Neural cell (in vitro differentiated cells): ENCODE data around the gene NOSTRIN. TPM values are rescaled to one million over a fixed set of nuclear protein-coding genes. Genes with fewer than 3 reads are reported as not detected.

Experiments used
- H2AFZ ChIP-seq: fragments of 200-600, 300-800 bp; sonication (generic), shearing (Covaris generic); 2 replicates; pipeline ENCODE4 v1.6.0; 2014; ENCODE audit warnings: low read depth, mild to moderate bottlenecking, antibody characterized with exemption, low read length, moderate library complexity
- H3F3A ChIP-seq: fragments of 200-600 bp; shearing (Covaris generic); 2 replicates; pipeline ENCODE4 v1.6.1; 2016; ENCODE audit warnings: mild to moderate bottlenecking, moderate library complexity, mixed read lengths, antibody characterized with exemption, low read length; ENCODE audit not compliant: insufficient read depth, poor library complexity, severe bottlenecking
- H3K27ac ChIP-seq: fragments of 200-600, 300-800 bp; sonication (generic), shearing (Covaris generic); 2 replicates; pipeline ENCODE4 v1.5.1; 2014; ENCODE audit warnings: mild to moderate bottlenecking, low read length, moderate library complexity
- H3K27me3 ChIP-seq: fragments of 300-800, 200-600 bp; sonication (generic), shearing (Covaris generic); 2 replicates; pipeline ENCODE4 v1.6.0; 2014; ENCODE audit warnings: mild to moderate bottlenecking, low read depth, low read length, moderate library complexity; ENCODE audit not compliant: insufficient read depth
- H3K36me3 ChIP-seq: fragments of 300-800, 200-600 bp; sonication (generic), shearing (Covaris generic); 2 replicates; pipeline ENCODE4 v1.5.1; 2014; ENCODE audit warnings: mild to moderate bottlenecking, antibody characterized with exemption, low read length, moderate library complexity; ENCODE audit not compliant: insufficient read depth
- H3K4me2 ChIP-seq: fragments of 300-800, 200-600 bp; sonication (generic), shearing (Covaris generic); 2 replicates; pipeline ENCODE4 v1.6.0; 2014; ENCODE audit warnings: mild to moderate bottlenecking, low read length
- H3K4me3 ChIP-seq: fragments of 300-800, 200-600 bp; sonication (generic), shearing (Covaris generic); 2 replicates; pipeline ENCODE4 v1.5.1; 2014; ENCODE audit warnings: mild to moderate bottlenecking, low read length, moderate library complexity
- H3K79me2 ChIP-seq: fragments of 200-600 bp; shearing (Covaris generic); replicated peaks from 2 replicates; pipeline ENCODE4 v1.6.0; 2014; ENCODE audit warnings: mild to moderate bottlenecking, low read length, moderate library complexity; ENCODE audit not compliant: insufficient read depth
- H3K9ac ChIP-seq: fragments of 300-800, 200-600 bp; sonication (generic), shearing (Covaris generic); 2 replicates; pipeline ENCODE4 v1.6.1; 2016; ENCODE audit warnings: mild to moderate bottlenecking, low read length, mixed read lengths
- H3K9me2 ChIP-seq: fragments of 200-600 bp; shearing (Covaris generic); 2 replicates; pipeline ENCODE4 v1.6.1; 2016; ENCODE audit warnings: mild to moderate bottlenecking, low read length, mixed read lengths; ENCODE audit not compliant: insufficient read depth
- H3K9me3 ChIP-seq: fragments of 200-600, 300-800 bp; sonication (generic), shearing (Covaris generic); 2 replicates; pipeline ENCODE4 v1.6.1; 2016; ENCODE audit warnings: mild to moderate bottlenecking, mixed run types, low read length, moderate library complexity, mixed read lengths
- H4K20me1 ChIP-seq: fragments of 200-600 bp; shearing (Covaris generic); 2 replicates; pipeline ENCODE4 v1.6.1; 2016; ENCODE audit warnings: mild to moderate bottlenecking, mixed run types; ENCODE audit not compliant: insufficient read depth
- EP300 ChIP-seq: fragments of 450-650 bp; conservative IDR thresholded peaks from 2 replicates; pipeline ENCODE4 v1.6.1; 2014; ENCODE audit warnings: antibody characterized with exemption, mild to moderate bottlenecking, moderate library complexity; ENCODE audit not compliant: poor library complexity, severe bottlenecking
- EZH2 ChIP-seq: fragments of 200-600, 300-800 bp; shearing (Covaris generic), sonication (generic); IDR thresholded peaks from 2 replicates; pipeline ENCODE4 v1.6.1; 2014; ENCODE audit warnings: antibody characterized with exemption, low read length, borderline replicate concordance, mild to moderate bottlenecking; ENCODE audit not compliant: insufficient read depth, poor library complexity, severe bottlenecking
- MXI1 ChIP-seq: fragments of 450-650 bp; conservative IDR thresholded peaks from 2 replicates; pipeline ENCODE4 v1.6.1; 2014; ENCODE audit warnings: antibody characterized with exemption, mild to moderate bottlenecking; ENCODE audit not compliant: poor library complexity, severe bottlenecking
- POLR2AphosphoS5 ChIP-seq: IDR thresholded peaks from 2 replicates; pipeline ENCODE4 v1.6.1; 2012
- RAD21 ChIP-seq: fragments of 450-650 bp; conservative IDR thresholded peaks from 2 replicates; pipeline ENCODE4 v1.6.1; 2014; ENCODE audit warnings: antibody characterized with exemption, mild to moderate bottlenecking, moderate library complexity
- SMC3 ChIP-seq: fragments of 450-650 bp; conservative IDR thresholded peaks from 2 replicates; pipeline ENCODE4 v1.6.1; 2014; ENCODE audit warnings: antibody characterized with exemption, mild to moderate bottlenecking, moderate library complexity; ENCODE audit not compliant: poor library complexity
- TAF1 ChIP-seq: IDR thresholded peaks from 2 replicates; pipeline ENCODE4 v1.6.1; 2012; ENCODE audit warnings: low read depth
- polyA plus RNA-seq: library from polyadenylated mRNA; depleted of rRNA; stranded (reverse); fragments of >200 nt; gene quantifications from 2 replicates; pipeline ENCODE4 v1.2.3, GENCODE V29; 2014
- TF ChIP-seq, protein P1 (sequence below): IDR thresholded peaks from 2 replicates; pipeline ENCODE4 v1.6.1; 2012; ENCODE audit warnings: borderline replicate concordance
- TF ChIP-seq, protein P2 (sequence below): fragments of 450-650 bp; IDR thresholded peaks from 2 replicates; pipeline ENCODE4 v1.5.1; 2014; ENCODE audit warnings: antibody characterized with exemption, mild to moderate bottlenecking, moderate library complexity; ENCODE audit not compliant: poor library complexity, severe bottlenecking

NOSTRIN gene
- polyA plus RNA-seq, 1 donor from 2014 or later, result not detected

DNA sequence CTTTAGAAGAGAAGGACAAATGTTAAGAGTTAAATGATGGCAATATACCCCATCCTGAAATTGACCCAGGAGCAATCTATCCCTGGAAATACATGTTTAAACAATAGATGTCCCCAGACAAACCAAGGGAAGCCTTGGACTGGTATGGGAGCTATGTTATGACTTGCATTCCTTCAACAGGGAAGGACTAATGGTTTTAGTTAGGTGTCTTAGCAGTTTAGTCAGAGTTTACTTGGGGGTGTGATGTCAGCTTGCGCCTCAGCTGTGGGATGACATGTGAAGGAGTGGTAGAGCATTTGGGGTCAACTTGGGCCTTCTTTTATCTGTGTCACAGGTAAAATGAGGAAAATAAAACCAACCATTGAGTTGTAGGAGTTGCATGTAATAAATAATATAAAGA, 51.0 kb downstream of the NOSTRIN start:
- TF ChIP-seq POLR2AphosphoS5 (no peak), RAD21 (no peak), TAF1 (no peak), EZH2 (no peak), SMC3 (no peak), MXI1 (no peak), EP300 (no peak)
- TF ChIP-seq, protein P1, sequence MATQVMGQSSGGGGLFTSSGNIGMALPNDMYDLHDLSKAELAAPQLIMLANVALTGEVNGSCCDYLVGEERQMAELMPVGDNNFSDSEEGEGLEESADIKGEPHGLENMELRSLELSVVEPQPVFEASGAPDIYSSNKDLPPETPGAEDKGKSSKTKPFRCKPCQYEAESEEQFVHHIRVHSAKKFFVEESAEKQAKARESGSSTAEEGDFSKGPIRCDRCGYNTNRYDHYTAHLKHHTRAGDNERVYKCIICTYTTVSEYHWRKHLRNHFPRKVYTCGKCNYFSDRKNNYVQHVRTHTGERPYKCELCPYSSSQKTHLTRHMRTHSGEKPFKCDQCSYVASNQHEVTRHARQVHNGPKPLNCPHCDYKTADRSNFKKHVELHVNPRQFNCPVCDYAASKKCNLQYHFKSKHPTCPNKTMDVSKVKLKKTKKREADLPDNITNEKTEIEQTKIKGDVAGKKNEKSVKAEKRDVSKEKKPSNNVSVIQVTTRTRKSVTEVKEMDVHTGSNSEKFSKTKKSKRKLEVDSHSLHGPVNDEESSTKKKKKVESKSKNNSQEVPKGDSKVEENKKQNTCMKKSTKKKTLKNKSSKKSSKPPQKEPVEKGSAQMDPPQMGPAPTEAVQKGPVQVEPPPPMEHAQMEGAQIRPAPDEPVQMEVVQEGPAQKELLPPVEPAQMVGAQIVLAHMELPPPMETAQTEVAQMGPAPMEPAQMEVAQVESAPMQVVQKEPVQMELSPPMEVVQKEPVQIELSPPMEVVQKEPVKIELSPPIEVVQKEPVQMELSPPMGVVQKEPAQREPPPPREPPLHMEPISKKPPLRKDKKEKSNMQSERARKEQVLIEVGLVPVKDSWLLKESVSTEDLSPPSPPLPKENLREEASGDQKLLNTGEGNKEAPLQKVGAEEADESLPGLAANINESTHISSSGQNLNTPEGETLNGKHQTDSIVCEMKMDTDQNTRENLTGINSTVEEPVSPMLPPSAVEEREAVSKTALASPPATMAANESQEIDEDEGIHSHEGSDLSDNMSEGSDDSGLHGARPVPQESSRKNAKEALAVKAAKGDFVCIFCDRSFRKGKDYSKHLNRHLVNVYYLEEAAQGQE, result no peak
- TF ChIP-seq, protein P2, sequence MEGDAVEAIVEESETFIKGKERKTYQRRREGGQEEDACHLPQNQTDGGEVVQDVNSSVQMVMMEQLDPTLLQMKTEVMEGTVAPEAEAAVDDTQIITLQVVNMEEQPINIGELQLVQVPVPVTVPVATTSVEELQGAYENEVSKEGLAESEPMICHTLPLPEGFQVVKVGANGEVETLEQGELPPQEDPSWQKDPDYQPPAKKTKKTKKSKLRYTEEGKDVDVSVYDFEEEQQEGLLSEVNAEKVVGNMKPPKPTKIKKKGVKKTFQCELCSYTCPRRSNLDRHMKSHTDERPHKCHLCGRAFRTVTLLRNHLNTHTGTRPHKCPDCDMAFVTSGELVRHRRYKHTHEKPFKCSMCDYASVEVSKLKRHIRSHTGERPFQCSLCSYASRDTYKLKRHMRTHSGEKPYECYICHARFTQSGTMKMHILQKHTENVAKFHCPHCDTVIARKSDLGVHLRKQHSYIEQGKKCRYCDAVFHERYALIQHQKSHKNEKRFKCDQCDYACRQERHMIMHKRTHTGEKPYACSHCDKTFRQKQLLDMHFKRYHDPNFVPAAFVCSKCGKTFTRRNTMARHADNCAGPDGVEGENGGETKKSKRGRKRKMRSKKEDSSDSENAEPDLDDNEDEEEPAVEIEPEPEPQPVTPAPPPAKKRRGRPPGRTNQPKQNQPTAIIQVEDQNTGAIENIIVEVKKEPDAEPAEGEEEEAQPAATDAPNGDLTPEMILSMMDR, result no peak
- Histone ChIP-seq H3K9me3 (no peaks in the 10 kb centered on the region), H3F3A (no peaks in the 10 kb centered on the region), H3K27me3 (no peaks in the 10 kb centered on the region), H3K9me2 (no peaks in the 10 kb centered on the region), H3K79me2 (no peaks in the 10 kb centered on the region), H3K27ac (no peak overlapping the region), H3K4me3 (no peak overlapping the region), H2AFZ (no peak overlapping the region), H3K9ac (no peak overlapping the region), H4K20me1 (no peaks in the 10 kb centered on the region), H3K4me2 (no peak overlapping the region), H3K36me3 (no peaks in the 10 kb centered on the region)

GRCh38 chr2:168854651-168855050, 52.2 kb downstream of the NOSTRIN start:
- no peak overlapping the region for H3K4me2 ChIP-seq
- no peaks in the 10 kb centered on the region for H3K9me2 ChIP-seq
- no peak overlapping the region for H3K27ac ChIP-seq
- no peaks in the 10 kb centered on the region for H3F3A ChIP-seq
- no peak overlapping the region for H3K4me3 ChIP-seq
- H3K9me3 ChIP-seq, result no peaks in the 10 kb centered on the region
- no peak overlapping the region for H3K9ac ChIP-seq
- H3K27me3 ChIP-seq, result no peaks in the 10 kb centered on the region
- H2AFZ ChIP-seq, result no peak overlapping the region
- H3K36me3 ChIP-seq, result no peaks in the 10 kb centered on the region
- TF ChIP-seq MXI1, result no peak
- no peak for TF ChIP-seq EP300
- TF ChIP-seq TAF1, result no peak
- TF ChIP-seq RAD21, result no peak
- TF ChIP-seq EZH2, result no peak
- no peak for TF ChIP-seq POLR2AphosphoS5
- H4K20me1 ChIP-seq, result no peaks in the 10 kb centered on the region
- no peaks in the 10 kb centered on the region for H3K79me2 ChIP-seq
